K562 (cell line): ENCODE results near the gene TBC1D5. TPM values are rescaled to one million over a fixed set of nuclear protein-coding genes. Genes with fewer than 3 reads are reported as not detected.

Source experiments
- BMI1 ChIP-seq: fragments of 150-350 bp; IDR thresholded peaks from 2 replicates; pipeline ENCODE4 v1.6.1; 2014; ENCODE audit warnings: low read length
- DLX4 ChIP-seq: fragments of 250-450 bp; sonication (Bioruptor Pico); IDR thresholded peaks from 2 replicates; pipeline ENCODE4 v1.6.1; 2021; ENCODE audit warnings: mild to moderate bottlenecking
- EP400 ChIP-seq: fragments of 450-650 bp; IDR thresholded peaks from 2 replicates; pipeline ENCODE4 v1.6.1; 2017; ENCODE audit warnings: antibody characterized with exemption, mild to moderate bottlenecking, moderate library complexity
- HSF4 ChIP-seq: fragments of 250-450 bp; sonication (Bioruptor Pico); IDR thresholded peaks from 2 replicates; pipeline ENCODE4 v2.1.2; 2022; ENCODE audit warnings: mild to moderate bottlenecking, moderate library complexity, borderline replicate concordance
- JUND ChIP-seq, 2 experiments: IDR thresholded peaks; 2 replicates in 1 of 2; 3 replicates in 1 of 2; pipeline ENCODE4 v1.6.1; 2011; ENCODE audit warnings: borderline replicate concordance in 2 of 2, low read depth in 2 of 2, low read length in 2 of 2, improper control_type of control experiment in 1 of 2, missing biosample characterization in 1 of 2, missing genetic modification characterization in 1 of 2, missing genetic modification reagents in 1 of 2
- KDM1A ChIP-seq, 2 experiments: fragments of 450-650 bp; IDR thresholded peaks; 2 replicates each; pipeline ENCODE4 v1.6.1; 2016; ENCODE audit warnings: mild to moderate bottlenecking in 2 of 2
- KDM2B ChIP-seq: fragments of 250-450 bp; sonication (Bioruptor Pico); IDR thresholded peaks from 2 replicates; pipeline ENCODE4 v1.8.0; 2021; ENCODE audit warnings: mild to moderate bottlenecking, moderate library complexity
- MAFF ChIP-seq: IDR thresholded peaks from 2 replicates; pipeline ENCODE4 v1.6.1; 2012; ENCODE audit warnings: low read length, improper control_type of control experiment
- MAFG ChIP-seq: fragments of 450-650 bp; conservative IDR thresholded peaks from 2 replicates; pipeline ENCODE4 v1.6.1; 2016; ENCODE audit warnings: missing genetic modification characterization, missing compliant biosample characterization
- PTTG1 ChIP-seq: fragments of 450-650 bp; IDR thresholded peaks from 2 replicates; pipeline ENCODE4 v1.6.1; 2016; ENCODE audit warnings: low read depth, mild to moderate bottlenecking, missing genetic modification characterization, missing compliant biosample characterization
- RB1 ChIP-seq: fragments of 450-650 bp; IDR thresholded peaks from 2 replicates; pipeline ENCODE4 v1.6.1; 2017; ENCODE audit warnings: low read depth, mild to moderate bottlenecking
- RBBP5 ChIP-seq: fragments of 200-600 bp; sonication (generic); IDR thresholded peaks from 2 replicates; pipeline ENCODE4 v1.6.1; 2012; ENCODE audit warnings: borderline replicate concordance, mild to moderate bottlenecking, low read length, control low read depth, inconsistent platforms; ENCODE audit not compliant: insufficient read depth, poor library complexity, severe bottlenecking
- RREB1 ChIP-seq: fragments of 250-450 bp; sonication (Bioruptor Pico); IDR thresholded peaks from 2 replicates; pipeline ENCODE4 v1.4.0; 2020
- TBP ChIP-seq: optimal IDR thresholded peaks from 2 replicates; pipeline ENCODE3; 2011; ENCODE audit warnings: low read depth, low read length, improper control_type of control experiment
- ZBTB9 ChIP-seq: fragments of 450-650 bp; formaldehyde crosslinking; IDR thresholded peaks from 2 replicates; pipeline ENCODE4 v1.4.0; 2020; ENCODE audit warnings: mild to moderate bottlenecking, moderate library complexity
- ZNF140 ChIP-seq: fragments of 250-450 bp; sonication (Bioruptor Pico); IDR thresholded peaks from 2 replicates; pipeline ENCODE4 v1.8.0; 2021; ENCODE audit warnings: moderate library complexity, mild to moderate bottlenecking, inconsistent platforms
- ZNF395 ChIP-seq: fragments of 200-800 bp; sonication (Bioruptor generic); IDR thresholded peaks from 2 replicates; pipeline ENCODE4 v1.6.1; 2017; ENCODE audit warnings: missing genetic modification characterization, missing compliant biosample characterization
- ZNF445 ChIP-seq: fragments of 250-450 bp; sonication (Bioruptor Pico); IDR thresholded peaks from 2 replicates; pipeline ENCODE4 v1.4.0; 2020; ENCODE audit warnings: low read depth, mild to moderate bottlenecking, moderate library complexity
- polyA plus RNA-seq, 8 experiments: library from polyadenylated mRNA; depleted of rRNA in 4 of 8; stranded (reverse) in 5 of 8; unstranded in 3 of 8; fragments of >200 nt; fragmentation: Nextera tagmentation in 2 of 8; fragmentation: Illumina TruSeq in 1 of 8; extraction: Ambion mirVana in 2 of 8; extraction: Trizol in 1 of 8; gene quantifications; 2 replicates each; pipeline versions ENCODE4 v1.2.1 to v1.2.3, GENCODE V29; 2011 to 2014; ENCODE audit warnings: inconsistent platforms in 1 of 8, missing spikeins in 1 of 8
- total RNA-seq, 7 experiments: library from RNA; depleted of rRNA in 6 of 7; stranded (reverse); fragments of >200 nt in 6 of 7; fragmentation: Illumina TruSeq in 2 of 7; extraction: Trizol in 2 of 7; gene quantifications; 2 replicates each; pipeline versions ENCODE4 v1.2.1 to v1.2.3, GENCODE V29; 2011 to 2021; ENCODE audit warnings: low replicate concordance in 1 of 7

The TBC1D5 gene
- total and polyA plus RNA-seq, 9 of the 15 experiments (the other 6 are each of a cell fraction or from before 2014, with no cell fraction given): 2.9 to 38.1 (median 25.6) TPM

GRCh38 chr3:17771177-17772017 is 29.0 kb upstream of the TBC1D5 start (continued):
- TF ChIP-seq JUND (IDR thresholded peaks at IDR 0.05; ENCODE audit: borderline replicate concordance, low read depth, low read length): peak; percentile 74; the same call in 1 of the 2 replicates
- TF ChIP-seq JUND (tag; IDR thresholded peaks at IDR 0.05; ENCODE audit: borderline replicate concordance, low read depth, low read length): peak; percentile 58; the same call in 1 of the 3 replicates
- TF ChIP-seq BMI1: no peak
- TF ChIP-seq MAFG: peak; percentile 100
- TF ChIP-seq EP400: peak; percentile 46; the same call in 1 of the 2 replicates
- no peak for TF ChIP-seq RREB1 (CRISPR knock-in tag)
- TF ChIP-seq TBP: peak; percentile 29
- TF ChIP-seq ZBTB9 (CRISPR knock-in tag): no peak
- TF ChIP-seq RBBP5: no peak
- TF ChIP-seq DLX4: no peak
- no peak for TF ChIP-seq RB1
- TF ChIP-seq ZNF445 (CRISPR knock-in tag): peak; percentile 58; the same call in 1 of the 2 replicates
- 0 out of 2 replicates have a peak, but pooled peaks have one; percentile 33 for TF ChIP-seq PTTG1 (tag)
- 0 out of 2 replicates have a peak, but pooled peaks have one; percentile 32 for TF ChIP-seq ZNF395 (CRISPR knock-in tag)
- TF ChIP-seq KDM1A (IDR thresholded peaks at IDR 0.05): peak; percentile 19 to 71; a peak in 3 of 4 replicates
- no peak for TF ChIP-seq HSF4 (CRISPR knock-in tag)
- no peak for TF ChIP-seq KDM2B
- peak; percentile 99 for TF ChIP-seq MAFF
- no peak for TF ChIP-seq ZNF140 (CRISPR knock-in tag)
